ENCODE results near the gene LPAR5. TPM values are rescaled to one million over a fixed set of nuclear protein-coding genes. Genes with fewer than 3 reads are reported as not detected.

Gene LPAR5
- total and polyA plus RNA-seq, 2 of the 8 experiments (the other 6 are each of a cell fraction or from before 2014, with no cell fraction given), result 0.22 to 0.24 TPM

GRCh38 chr12:6643569-6644256, 8.0 kb upstream of the LPAR5 start:
- no peak overlapping the region for H2BK5ac ChIP-seq (ENCODE audit: low read depth, low read length)
- no peak overlapping the region for H3K4me2 ChIP-seq (ENCODE audit: insufficient read depth in 1 of 2, low read depth in 2 of 2, low read length in 2 of 2)
- POLR2A ChIA-PET (ENCODE audit: partially characterized antibody), result interaction anchor here (0.7 to 3.3 kb wide), 5 partner anchors 12 to 174 kb away, joined by 4 to 18 read pairs (median 4); no protein-coding TSS in a partner anchor
- no peak overlapping the region for H2BK20ac ChIP-seq (ENCODE audit: low read length)
- H3K14ac ChIP-seq (ENCODE audit: insufficient read length), result no peak overlapping the region
- peaks cover 3 to 7% (median 6%) of the 10 kb centered on the region in 4 experiments; a peak in 4 of 7 replicates for H3K27me3 ChIP-seq (replicated peaks in 1 of 4; ENCODE audit: control insufficient read depth in 3 of 4, extremely low read depth in 1 of 4, insufficient read depth in 3 of 4, low read length in 3 of 4)
- no peak for TF ChIP-seq SIRT6 (IDR thresholded peaks at IDR 0.05; ENCODE audit: low read length)
- no peak for TF ChIP-seq RFX5 (IDR thresholded peaks at IDR 0.05; ENCODE audit: borderline replicate concordance, low read depth, low read length)
- TF ChIP-seq RBBP5 (IDR thresholded peaks at IDR 0.05; ENCODE audit: borderline replicate concordance, low read depth, low read length), result no peak
- TF ChIP-seq KDM1A (IDR thresholded peaks at IDR 0.05; ENCODE audit: borderline replicate concordance, low read length), result no peak
- no peak for TF ChIP-seq EZH2 (IDR thresholded peaks at IDR 0.05; ENCODE audit: low read depth, low read length, severe bottlenecking)
- peaks cover 4% of the 10 kb centered on the region; the same call in 1 of the 2 replicates for H3K23me2 ChIP-seq (ENCODE audit: low read depth, low read length)
- no peak overlapping the region for H2BK12ac ChIP-seq (ENCODE audit: low read depth, low read length)
- no peak overlapping the region for H2AK5ac ChIP-seq (ENCODE audit: low read depth, low read length)
- H4K5ac ChIP-seq (ENCODE audit: insufficient read length, low read depth, low read length), result no peak overlapping the region
- no peak overlapping the region for H3K56ac ChIP-seq (replicated peaks; ENCODE audit: insufficient read length, low read depth, low read length)
- H2BK15ac ChIP-seq (ENCODE audit: low read length), result no peak overlapping the region
- H4K8ac ChIP-seq (ENCODE audit: extremely low read depth, insufficient read depth, low read length), result no peak overlapping the region
- no peak overlapping the region for H2AFZ ChIP-seq (ENCODE audit: low read length)
- no peak overlapping the region for H3K4ac ChIP-seq (replicated peaks; ENCODE audit: insufficient read length, low read depth, low read length)
- DNase-seq (ENCODE audit: low read depth in 1 of 2, low spot score in 2 of 2), result no peak
- no peak overlapping the region for H2BK120ac ChIP-seq (replicated peaks; ENCODE audit: low read depth, low read length)
- 93% methylated on average over 6 of the region's 6 CpGs; no CpG with 5 or more reads in 1 of the 2 experiments for WGBS, 2 experiments (ENCODE audit: extremely low coverage in 1 of 2, insufficient coverage in 1 of 2, insufficient read length in 1 of 2, insufficient replicate concordance in 2 of 2, low coverage in 1 of 2, low lambda C conversion rate in 2 of 2, missing lambda C conversion rate in 1 of 2)
- H3K4me1 ChIP-seq (replicated peaks in 1 of 4; ENCODE audit: control insufficient read depth in 3 of 4, insufficient read depth in 4 of 4, low read length in 3 of 4), result peaks cover 0 to 5% (median under 1%) of the 10 kb centered on the region in 4 experiments; a peak in 3 of 7 replicates
- CTCF ChIA-PET (ENCODE audit: partially characterized antibody), result interaction anchor here (0.7 to 6.3 kb wide), 18 partner anchors 10 to 220 kb away, joined by 3 to 146 read pairs (median 5); partner anchors contain the start of genes LPAR5, MLF2 and ZNF384
- H3K27ac ChIP-seq (ENCODE audit: low read depth, low read length), result no peak overlapping the region
- H3K36me3 ChIP-seq (ENCODE audit: control insufficient read depth in 2 of 4, insufficient read depth in 4 of 4, low read length in 3 of 4), result no peaks in the 10 kb centered on the region
- no peak for FAIRE-seq
- no peak overlapping the region for H3K23ac ChIP-seq (ENCODE audit: insufficient read length)
- no peaks in the 10 kb centered on the region for H4K20me1 ChIP-seq (replicated peaks in 1 of 2; ENCODE audit: control insufficient read depth in 1 of 2, insufficient read depth in 2 of 2, low read length in 2 of 2)
- H3K79me2 ChIP-seq (ENCODE audit: control insufficient read depth in 1 of 2, insufficient read depth in 2 of 2, low read length in 2 of 2), result no peaks in the 10 kb centered on the region
- no peaks in the 10 kb centered on the region for H3K79me1 ChIP-seq (ENCODE audit: low read depth, low read length)
- no peaks in the 10 kb centered on the region for H3K9me3 ChIP-seq (ENCODE audit: insufficient read depth in 2 of 2, low read depth in 1 of 2, low read length in 1 of 2)
- no peak overlapping the region for H3K18ac ChIP-seq (ENCODE audit: extremely low read depth, low read length)
- H4K91ac ChIP-seq (replicated peaks; ENCODE audit: insufficient read length, low read length), result no peak overlapping the region
- no peak overlapping the region for H3K9ac ChIP-seq (replicated peaks in 1 of 4; ENCODE audit: extremely low read depth in 1 of 4, low read depth in 3 of 4, low read length in 3 of 4)
- no peak overlapping the region for H3K4me3 ChIP-seq (ENCODE audit: extremely low read depth in 1 of 4, insufficient read depth in 2 of 4, low read depth in 3 of 4, low read length in 4 of 4)

Measured in H1 (cell line).